T-helper 2 cell treated with Interferon-gamma antibody and Interleukin-4, amounts not matched to agents 5 μg/mL and 100 μg/mL, for 36 hours (primary cell): Measurements from ENCODE around the gene CCDC92.

Source experiments
- DNase-seq: peaks from one replicate; pipeline ENCODE4 v3.0.0; 2021; ENCODE audit warnings: low spot score
- H3K27ac Mint-ChIP-seq: one replicate; pipeline ENCODE4 v1.8.0; 2021; ENCODE audit warnings: mild to moderate bottlenecking, mixed read lengths
- H3K27me3 Mint-ChIP-seq: one replicate; pipeline ENCODE4 v1.8.0; 2021; ENCODE audit warnings: low read depth, mixed read lengths
- H3K36me3 Mint-ChIP-seq: one replicate; pipeline ENCODE4 v1.8.0; 2021; ENCODE audit warnings: low read depth, mixed read lengths
- H3K4me1 Mint-ChIP-seq: one replicate; pipeline ENCODE4 v1.8.0; 2021; ENCODE audit warnings: low read depth, mixed read lengths
- H3K4me3 Mint-ChIP-seq: one replicate; pipeline ENCODE4 v1.8.0; 2022; ENCODE audit warnings: mild to moderate bottlenecking, moderate library complexity, mixed read lengths
- H3K9me3 Mint-ChIP-seq: one replicate; pipeline ENCODE4 v1.8.0; 2021; ENCODE audit warnings: mixed read lengths

Gene CCDC92

DNA sequence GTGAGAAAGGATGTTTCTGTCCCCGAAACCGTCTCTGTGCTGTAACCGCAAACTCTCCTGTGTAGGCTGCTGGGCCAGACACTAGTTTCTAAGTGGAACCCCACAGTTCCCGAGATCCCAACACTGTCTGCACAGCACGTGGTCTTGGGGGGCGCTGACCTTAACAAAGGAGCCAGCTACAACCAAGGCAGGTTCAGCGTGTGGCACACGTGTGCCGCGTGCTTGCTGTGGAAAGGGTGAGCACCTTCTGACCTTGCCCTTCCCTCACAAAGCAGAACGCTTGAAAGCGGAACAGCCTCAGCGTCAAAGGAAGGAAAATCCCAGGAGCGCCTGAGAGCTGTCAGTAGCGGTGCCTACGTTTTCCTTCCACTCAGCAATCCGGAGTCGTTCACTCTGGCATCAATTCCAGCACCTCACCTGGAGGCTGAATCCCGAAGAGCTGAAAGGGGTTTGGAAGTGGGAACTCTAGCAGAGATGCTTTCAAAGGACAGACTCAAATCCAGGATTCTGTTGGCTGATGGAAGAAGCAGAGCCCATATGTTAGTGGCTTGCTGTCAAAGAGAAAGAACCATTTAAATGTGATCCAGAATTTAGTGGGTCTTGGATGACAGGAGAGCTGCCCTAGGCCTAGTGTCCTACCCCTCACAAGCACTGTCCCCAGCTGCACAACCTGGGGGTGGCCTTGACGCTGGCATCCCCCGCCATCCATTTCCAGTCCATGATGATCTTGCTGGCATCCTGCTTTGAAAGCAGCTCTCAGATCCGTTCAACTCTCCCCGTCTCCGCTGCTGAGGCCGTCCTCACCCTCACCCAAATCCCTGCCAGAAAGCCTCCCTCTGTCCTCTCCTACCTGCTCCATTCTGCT lies 27.1 kb downstream of the CCDC92 start:
- Mint-ChIP-seq H3K36me3 (peaks cover 13% of the 10 kb centered on the region), H3K9me3 (no peaks in the 10 kb centered on the region), H3K4me1 (no peaks in the 10 kb centered on the region), H3K4me3 (no peak overlapping the region), H3K27ac (no peak overlapping the region), H3K27me3 (no peaks in the 10 kb centered on the region)
- no peak for DNase-seq

GRCh38 chr12:123944696-123945095 lies 27.9 kb downstream of the CCDC92 start:
- no peak for DNase-seq
- H3K36me3 Mint-ChIP-seq = peaks cover 14% of the 10 kb centered on the region
- no peaks in the 10 kb centered on the region for H3K9me3 Mint-ChIP-seq
- no peaks in the 10 kb centered on the region for H3K4me1 Mint-ChIP-seq
- no peaks in the 10 kb centered on the region for H3K27me3 Mint-ChIP-seq
- H3K4me3 Mint-ChIP-seq = no peak overlapping the region
- H3K27ac Mint-ChIP-seq = no peak overlapping the region

GRCh38 chr12:123943816-123944215 lies 28.8 kb downstream of the CCDC92 start:
- no peaks in the 10 kb centered on the region for H3K9me3 Mint-ChIP-seq

DNA sequence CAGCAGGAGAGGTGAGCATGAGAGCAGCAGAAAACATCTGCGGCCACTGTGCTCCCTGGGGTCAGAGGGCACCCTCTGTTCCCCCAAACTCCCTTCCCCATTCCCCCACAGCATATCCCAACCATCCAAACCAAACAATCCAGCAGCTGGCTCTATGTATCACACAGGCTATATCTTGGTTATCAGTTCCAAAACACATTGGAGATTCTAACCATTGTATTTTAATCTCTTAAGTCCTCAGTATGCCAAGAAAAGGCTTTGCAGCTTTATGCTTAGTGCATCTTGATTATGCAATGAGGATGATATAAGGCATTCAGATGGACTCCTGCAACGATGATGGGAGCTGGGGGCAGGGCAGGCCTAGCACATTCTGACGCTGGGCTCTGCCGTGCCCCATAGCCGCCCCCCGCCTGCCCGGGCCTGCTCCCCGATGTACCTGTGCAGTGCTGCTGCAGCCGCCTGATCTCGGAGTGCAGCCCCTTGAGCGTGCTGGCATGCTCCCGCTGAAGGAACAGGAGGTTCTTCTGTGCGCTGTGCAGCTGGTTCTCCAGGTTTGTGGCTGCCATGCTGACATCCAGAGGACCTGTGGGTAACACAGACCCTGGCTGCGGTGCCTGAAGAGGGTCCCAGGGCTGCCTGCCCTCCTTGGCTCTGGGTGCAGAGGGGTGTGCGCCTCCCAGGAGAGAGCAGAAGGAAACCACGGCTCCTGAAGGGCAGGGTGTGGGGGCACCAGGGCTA lies 29.6 kb downstream of the CCDC92 start:
- no peaks in the 10 kb centered on the region for H3K9me3 Mint-ChIP-seq
- H3K36me3 Mint-ChIP-seq = peaks cover 14% of the 10 kb centered on the region
- no peak overlapping the region for H3K27ac Mint-ChIP-seq
- H3K27me3 Mint-ChIP-seq = no peaks in the 10 kb centered on the region
- no peak for DNase-seq
- peaks cover 10% of the 10 kb centered on the region for H3K4me1 Mint-ChIP-seq
- no peak overlapping the region for H3K4me3 Mint-ChIP-seq

More at GRCh38 chr12:123943816-123944215, 28.8 kb downstream of the CCDC92 start:
- no peaks in the 10 kb centered on the region for H3K27me3 Mint-ChIP-seq
- H3K27ac Mint-ChIP-seq = no peak overlapping the region
- no peak for DNase-seq
- peaks cover 2% of the 10 kb centered on the region for H3K4me1 Mint-ChIP-seq
- no peak overlapping the region for H3K4me3 Mint-ChIP-seq
- peaks cover 14% of the 10 kb centered on the region for H3K36me3 Mint-ChIP-seq

GRCh38 chr12:123942238-123942653 lies 30.4 kb downstream of the CCDC92 start:
- Mint-ChIP-seq H3K4me3 (no peak overlapping the region), H3K9me3 (no peaks in the 10 kb centered on the region), H3K27ac (no peak overlapping the region), H3K36me3 (peaks cover 19% of the 10 kb centered on the region), H3K27me3 (no peaks in the 10 kb centered on the region), H3K4me1 (peaks cover 18% of the 10 kb centered on the region)
- no peak for DNase-seq

DNA sequence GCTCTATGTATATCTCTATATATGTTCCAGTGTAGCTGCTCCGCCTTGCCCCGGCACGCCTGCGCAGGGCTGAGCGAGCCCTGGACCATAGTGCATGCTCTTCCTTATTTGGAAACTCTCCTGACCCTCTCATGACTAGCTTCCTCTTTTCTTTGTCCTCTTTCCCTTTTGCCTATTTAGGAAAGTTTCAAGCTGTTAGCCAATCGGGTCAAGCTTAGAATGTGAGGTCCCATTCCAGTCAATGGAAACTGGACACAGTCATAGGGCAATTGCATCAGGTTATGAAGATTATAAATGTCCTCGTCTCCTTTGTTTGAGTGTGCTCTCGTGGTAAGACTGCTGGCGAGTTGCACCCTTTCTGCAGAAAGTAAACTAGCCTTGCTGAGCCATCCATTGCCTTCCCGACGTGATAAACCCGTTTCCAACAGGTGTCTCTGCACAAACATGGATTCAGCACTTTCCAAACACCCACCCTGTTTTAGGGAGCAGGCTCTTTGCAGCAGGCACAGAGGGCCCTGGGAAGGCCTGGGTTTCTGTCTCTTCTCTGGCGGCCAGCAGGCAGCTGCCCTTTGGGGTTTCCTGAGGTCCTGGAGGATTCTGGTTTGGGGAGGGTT lies 30.9 kb downstream of the CCDC92 start:
- no peak overlapping the region for H3K27ac Mint-ChIP-seq
- no peaks in the 10 kb centered on the region for H3K27me3 Mint-ChIP-seq
- no peak overlapping the region for H3K4me3 Mint-ChIP-seq
- H3K4me1 Mint-ChIP-seq = peaks cover 18% of the 10 kb centered on the region
- H3K36me3 Mint-ChIP-seq = peaks cover 20% of the 10 kb centered on the region
- no peak for DNase-seq
- H3K9me3 Mint-ChIP-seq = no peaks in the 10 kb centered on the region

DNA sequence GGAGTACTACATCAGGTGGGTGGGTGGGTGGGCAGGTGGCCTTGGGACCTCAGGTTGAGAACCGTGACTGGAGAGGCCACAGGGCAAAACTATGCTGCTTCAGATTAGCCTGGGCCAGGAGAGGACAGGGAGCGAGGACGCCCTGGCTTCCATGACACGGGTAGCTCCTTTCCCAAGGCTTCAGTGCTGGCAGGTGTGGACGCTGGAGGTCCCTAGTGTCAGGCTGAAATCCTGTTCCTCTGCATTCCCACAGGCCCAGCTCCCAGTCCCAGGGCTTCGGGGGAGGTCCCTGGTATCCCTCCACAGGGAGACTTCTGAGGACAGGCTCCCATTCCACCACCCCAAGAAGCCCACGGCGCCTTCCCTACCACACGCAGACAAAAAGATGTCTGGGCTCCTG lies 31.6 kb downstream of the CCDC92 start:
- Mint-ChIP-seq H3K9me3 (no peaks in the 10 kb centered on the region), H3K4me1 (peaks cover 18% of the 10 kb centered on the region), H3K4me3 (no peak overlapping the region), H3K27ac (no peak overlapping the region), H3K27me3 (no peaks in the 10 kb centered on the region), H3K36me3 (peaks cover 24% of the 10 kb centered on the region)
- DNase-seq = no peak

DNA sequence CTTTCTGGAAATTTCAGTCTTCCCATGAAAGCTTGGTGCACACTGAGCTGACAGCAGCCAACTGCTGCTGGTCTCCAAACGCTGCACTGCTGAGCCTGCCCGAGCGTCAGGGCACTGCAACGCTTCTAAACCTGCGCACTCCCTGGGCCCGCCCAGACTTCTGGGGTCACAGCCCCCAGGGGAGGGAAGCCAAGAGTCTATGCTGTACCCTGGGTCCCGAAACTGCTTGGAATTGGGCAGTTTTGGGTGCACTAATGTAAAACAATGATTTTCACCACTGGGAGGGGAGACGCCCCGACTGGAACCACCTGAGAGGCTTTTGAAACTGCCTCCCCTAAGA lies 32.0 kb downstream of the CCDC92 start:
- peaks cover 18% of the 10 kb centered on the region for H3K4me1 Mint-ChIP-seq
- no peaks in the 10 kb centered on the region for H3K9me3 Mint-ChIP-seq
- H3K36me3 Mint-ChIP-seq = peaks cover 24% of the 10 kb centered on the region
- no peak overlapping the region for H3K4me3 Mint-ChIP-seq
- DNase-seq = no peak
- H3K27ac Mint-ChIP-seq = no peak overlapping the region
- no peaks in the 10 kb centered on the region for H3K27me3 Mint-ChIP-seq

- Mint-ChIP-seq H3K36me3 (peaks cover 24% of the 10 kb centered on the region), H3K27me3 (no peaks in the 10 kb centered on the region), H3K4me3 (no peak overlapping the region), H3K27ac (no peak overlapping the region), H3K9me3 (no peaks in the 10 kb centered on the region), H3K4me1 (peaks cover 18% of the 10 kb centered on the region)
- no peak for DNase-seq
Observed at GRCh38 chr12:123939716-123940626, 32.7 kb downstream of the CCDC92 start.

- DNase-seq = no peak
- Mint-ChIP-seq H3K27ac (peak overlapping the region; percentile 72), H3K9me3 (no peaks in the 10 kb centered on the region), H3K4me1 (peaks cover 18% of the 10 kb centered on the region), H3K4me3 (peak overlapping the region; percentile 77), H3K27me3 (no peaks in the 10 kb centered on the region), H3K36me3 (peaks cover 24% of the 10 kb centered on the region)
Observed at GRCh38 chr12:123938679-123939480, 33.8 kb downstream of the CCDC92 start.

DNA sequence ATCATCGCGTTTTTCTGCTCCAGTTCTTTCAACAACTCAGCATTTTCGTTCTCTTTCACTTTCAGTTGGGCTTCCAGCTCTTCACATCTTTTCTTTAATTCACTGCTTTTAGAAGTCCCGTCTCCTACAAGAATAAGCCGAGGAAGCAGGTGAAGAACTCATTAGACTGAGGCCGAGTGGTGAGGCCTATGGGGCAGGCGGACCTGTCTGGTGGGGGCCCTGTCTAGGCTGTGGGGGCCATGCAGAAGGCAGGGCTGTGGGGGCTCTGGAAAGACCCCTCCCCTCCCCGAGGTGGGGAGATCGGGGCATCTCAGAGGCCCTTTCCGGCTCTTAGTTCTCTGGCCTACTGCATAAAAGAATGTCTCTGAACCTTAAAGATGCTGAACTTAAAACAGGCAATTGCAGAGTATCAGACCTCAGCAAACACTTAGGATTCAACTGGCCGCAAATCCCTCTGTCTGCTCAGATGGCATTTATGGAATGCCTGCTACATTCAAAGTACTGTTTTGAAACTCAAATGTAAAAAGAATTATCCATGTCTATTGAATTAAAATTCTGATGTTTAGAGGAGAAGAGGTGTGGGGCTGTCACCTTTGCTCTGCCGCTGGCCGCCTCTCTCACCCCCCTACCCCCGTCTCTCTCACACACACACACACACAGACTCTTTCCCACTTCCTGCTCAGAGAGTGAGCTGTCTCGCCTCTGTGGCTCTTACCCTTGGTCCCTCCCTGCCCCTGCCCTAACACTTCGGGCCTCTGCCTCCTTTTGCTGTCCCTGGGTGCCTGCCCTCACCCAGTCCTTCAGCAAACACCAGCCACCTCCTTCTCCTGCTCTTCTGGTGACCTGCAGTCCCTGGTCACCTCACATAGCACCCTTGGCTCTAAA lies 34.7 kb downstream of the CCDC92 start:
- peak overlapping the region; percentile 77 for H3K4me3 Mint-ChIP-seq
- H3K27me3 Mint-ChIP-seq = peaks cover 6% of the 10 kb centered on the region
- H3K9me3 Mint-ChIP-seq = no peaks in the 10 kb centered on the region
- peak; percentile 47 for DNase-seq
- H3K27ac Mint-ChIP-seq = peak overlapping the region; percentile 72
- peaks cover 18% of the 10 kb centered on the region for H3K4me1 Mint-ChIP-seq
- H3K36me3 Mint-ChIP-seq = peaks cover 24% of the 10 kb centered on the region
